HG02678 (cell line): ENCODE data around the gene MTCL3.

Experiments used
- ATAC-seq: cut with Tn5 transposase; IDR thresholded peaks from one replicate; pipeline ENCODE4 v1.9.1; 2021; ENCODE audit warnings: mild to moderate bottlenecking, moderate library complexity; ENCODE audit not compliant: unreplicated experiment

The MTCL3 gene

DNA sequence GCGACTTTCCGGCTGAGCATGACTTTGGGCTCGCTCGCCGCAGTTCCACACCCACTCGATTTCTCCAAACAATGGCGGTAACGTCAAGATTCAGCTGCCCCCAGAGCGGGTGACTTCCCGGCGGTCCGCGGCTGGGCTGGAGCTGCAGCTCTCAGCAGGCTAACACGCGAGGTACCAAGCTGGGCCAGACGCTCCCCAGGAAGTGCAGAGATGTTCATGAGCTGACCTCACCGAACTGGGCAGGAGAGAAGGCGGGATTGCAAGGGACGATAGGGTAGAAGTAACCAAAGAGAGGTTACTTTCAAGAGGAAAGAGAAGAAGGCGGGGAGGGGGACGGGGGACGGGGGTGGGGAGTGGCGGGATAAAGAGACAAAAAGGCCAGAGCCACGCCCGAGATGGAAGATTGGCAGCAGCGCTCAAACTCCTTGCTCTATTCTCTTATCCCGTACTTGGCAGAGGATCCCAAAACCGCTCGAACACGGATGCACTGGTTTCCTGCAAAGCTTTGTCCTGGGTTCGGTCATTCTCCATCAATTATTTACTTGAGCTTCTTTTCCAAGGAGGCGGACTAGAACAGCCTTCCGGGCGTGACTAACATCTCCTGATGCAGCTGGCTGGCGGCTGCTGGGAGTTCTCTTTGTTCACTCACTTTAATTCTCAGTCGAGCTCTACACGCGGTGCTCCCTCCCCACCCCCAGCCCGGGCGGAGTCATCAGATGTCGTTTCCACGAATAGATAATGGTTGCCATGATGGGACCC is at the start of gene MTCL3:
MTCL3 (minus strand) TSS at position 626 of the 759 bp plus-strand sequence.
- ATAC-seq: no peak

DNA sequence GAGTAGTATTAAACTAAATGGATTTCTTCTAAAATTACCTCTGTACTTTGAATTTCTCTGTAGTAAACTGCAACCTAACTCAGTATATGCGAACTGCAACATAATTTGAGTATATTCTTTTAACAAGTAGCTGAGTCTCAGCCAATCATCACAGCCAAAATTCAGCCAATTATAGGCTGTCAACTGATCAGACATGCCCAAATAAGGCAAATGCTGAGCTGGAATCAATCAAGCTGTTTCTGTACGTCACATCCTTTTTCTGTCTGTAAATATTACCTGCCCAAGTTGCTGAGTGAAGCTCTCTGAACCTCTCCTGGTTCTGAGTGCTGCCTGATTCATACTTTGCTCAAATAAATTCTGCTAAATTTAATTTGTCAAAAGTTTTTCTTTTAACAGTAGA is 48.3 kb upstream of the MTCL3 start:
- no peak for ATAC-seq

DNA sequence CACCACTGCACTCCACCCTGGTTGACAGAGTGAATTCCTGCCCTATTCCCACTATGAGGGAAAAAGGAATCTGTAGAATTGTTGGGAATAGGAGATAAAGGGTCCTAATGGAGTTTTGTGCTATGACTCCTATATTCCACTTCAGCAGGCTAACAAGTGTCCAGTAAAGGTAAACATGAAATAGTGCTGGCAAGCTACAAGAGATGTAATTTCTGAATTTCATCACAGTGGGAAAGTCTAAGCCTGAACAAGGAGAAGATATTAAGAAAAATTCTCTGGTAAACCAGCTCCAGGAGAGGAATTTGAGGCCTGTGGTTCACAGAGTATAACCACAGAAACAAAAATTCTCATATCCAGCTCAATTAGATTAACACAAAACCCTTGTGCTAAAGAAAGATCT is 47.5 kb upstream of the MTCL3 start:
- ATAC-seq: no peak

DNA sequence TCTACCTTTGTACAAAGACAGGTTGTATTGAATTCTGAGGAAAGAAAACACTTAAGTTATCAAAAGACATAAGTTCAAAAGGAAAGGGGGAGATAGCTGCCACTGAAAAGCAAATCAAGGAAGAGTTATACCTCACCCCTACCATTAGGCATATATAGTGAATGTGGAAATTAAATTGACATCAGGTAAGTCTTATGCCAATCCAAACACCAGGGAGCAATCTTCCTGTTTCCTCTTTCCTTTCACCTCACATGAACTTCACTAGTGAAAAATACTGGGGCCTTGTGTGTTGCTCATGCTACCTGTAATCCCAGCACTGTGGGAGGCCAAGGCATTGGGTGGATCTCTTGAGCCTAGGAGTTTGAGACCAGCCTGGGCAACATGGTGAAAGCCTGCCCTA is 47.0 kb upstream of the MTCL3 start:
- no peak for ATAC-seq

DNA sequence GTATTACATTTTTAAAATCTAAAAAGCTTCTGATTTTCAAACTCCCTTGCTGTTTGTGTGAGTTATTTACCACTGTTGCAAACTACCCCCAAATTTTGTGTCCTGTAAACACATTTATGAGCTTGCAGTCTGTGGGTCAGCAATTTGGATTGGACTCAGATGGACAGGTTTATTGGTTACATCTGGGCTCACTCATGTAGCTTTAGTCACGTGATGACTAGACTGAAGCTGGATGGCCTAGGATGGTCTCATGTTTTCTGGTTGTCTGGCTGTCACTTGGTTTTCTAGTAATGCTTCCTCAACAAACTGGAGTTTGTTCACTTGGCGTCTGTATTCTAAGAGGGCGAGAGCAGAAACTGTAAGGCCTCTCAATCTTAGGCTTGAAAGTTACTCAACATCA is 45.6 kb upstream of the MTCL3 start:
- no peak for ATAC-seq

DNA sequence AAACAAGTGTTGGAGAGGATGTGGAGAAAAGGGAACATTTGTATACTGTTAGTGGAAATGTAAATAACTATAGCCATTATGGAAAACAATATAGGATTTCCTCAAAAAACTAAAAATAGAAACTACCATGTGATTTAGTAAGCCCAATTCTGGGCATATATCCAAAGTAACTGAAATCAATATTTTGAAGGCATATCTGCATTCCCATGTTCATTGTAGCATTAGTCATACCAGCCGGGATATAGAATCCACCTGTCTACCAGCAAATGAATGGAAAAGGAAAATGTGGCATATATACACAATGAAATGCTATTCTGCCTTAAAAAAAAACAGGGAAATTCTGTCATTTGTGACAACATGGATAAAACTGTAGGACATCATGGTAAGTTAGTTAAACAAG is 42.5 kb upstream of the MTCL3 start:
- ATAC-seq: no peak

DNA sequence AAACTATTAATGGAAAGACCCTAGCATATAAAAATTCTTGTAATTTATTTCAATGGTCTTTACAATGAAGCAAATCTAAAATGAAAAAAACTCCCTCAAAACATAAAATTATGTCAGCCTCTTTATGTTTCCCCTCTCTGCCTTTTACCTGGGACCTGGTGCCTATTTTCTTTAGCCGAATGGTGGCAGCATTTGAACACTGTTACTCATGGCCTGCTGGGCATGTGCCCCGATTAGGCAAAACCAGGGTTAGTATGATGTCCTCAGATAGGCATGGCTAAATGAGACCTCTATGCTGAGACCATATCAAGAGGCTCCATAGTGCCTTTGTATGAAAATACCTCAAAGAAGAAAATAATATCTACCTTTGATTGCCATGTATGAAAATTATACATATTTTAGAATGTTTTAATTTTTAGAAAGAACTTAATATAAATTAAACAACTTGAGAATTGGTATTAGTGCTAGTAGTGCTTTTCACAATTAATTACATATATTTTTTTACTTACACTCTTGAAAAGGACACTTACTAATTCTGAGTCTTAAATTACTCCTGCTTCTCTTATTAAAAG is 35.4 kb upstream of the MTCL3 start:
- peak; percentile 58 for ATAC-seq

DNA sequence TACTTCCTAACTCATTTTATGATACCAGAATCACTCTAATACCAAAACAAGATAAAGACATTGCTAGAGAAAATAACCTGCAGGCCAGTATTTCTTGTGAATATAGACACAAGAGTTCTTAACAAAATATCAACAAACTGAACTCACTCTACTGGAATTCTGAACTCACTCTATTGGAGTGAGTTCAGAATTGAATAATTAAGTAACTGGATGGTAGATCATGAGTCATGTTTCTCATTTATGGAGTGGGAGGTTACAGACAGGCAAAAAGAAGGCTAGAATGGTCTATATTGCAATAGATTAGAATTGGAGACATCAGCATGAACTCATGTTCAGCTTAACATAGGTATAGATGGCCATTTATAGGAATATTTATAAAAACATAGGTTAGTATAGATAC is 31.3 kb upstream of the MTCL3 start:
- no peak for ATAC-seq

DNA sequence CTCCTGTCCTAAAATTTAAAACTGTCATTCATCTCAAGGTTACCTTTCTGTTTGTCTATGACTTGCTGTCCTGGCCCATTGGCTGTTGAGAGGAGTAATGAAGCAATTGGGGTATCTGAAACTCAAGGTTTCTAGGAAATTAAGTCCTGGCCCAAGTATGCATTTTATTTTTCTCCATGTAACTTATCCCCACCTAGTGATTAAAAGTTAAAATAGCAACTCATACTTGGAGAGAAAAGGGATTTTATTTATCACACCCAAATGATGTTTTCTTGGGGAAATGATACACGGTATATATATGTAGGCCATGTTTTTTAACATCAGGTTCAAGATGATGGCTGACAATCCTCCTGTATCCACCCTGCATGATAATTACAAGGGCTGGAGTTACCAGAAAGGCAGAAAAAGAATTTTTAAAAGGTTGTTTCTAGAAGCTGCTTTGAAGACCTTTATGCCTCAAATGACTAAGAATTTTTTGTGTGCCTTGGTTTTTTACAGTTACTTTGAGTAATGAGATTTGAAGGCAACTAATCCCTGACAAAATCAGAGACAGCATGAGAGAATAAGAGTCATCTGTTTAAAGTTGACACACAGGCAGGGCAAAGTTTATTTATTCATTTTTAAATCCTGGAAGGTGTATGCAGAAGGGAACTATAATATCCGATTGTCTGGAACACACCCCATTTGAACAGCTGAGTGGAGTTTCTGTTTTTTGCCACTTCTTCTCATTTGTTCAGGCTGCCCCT is 28.9 kb upstream of the MTCL3 start:
- ATAC-seq: no peak

DNA sequence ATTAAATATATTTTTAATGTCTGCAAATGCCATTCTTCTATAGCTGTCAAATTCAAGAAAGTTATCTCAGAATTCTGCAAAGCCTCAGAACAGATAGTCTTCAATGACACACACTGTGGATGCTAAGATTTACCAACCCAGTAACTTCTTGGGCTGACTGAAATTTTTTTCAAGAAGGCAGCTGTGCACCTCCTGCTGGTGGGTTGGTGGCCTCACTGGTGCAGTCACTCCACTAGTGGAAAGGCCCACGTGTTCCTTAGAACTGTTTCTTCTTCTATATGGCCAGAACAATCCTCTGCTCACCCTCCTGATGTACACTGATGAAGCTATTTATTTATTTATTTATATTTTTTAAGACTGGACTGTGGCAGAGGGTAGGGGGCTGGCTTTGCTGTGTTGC is 28.1 kb upstream of the MTCL3 start:
- no peak for ATAC-seq

DNA sequence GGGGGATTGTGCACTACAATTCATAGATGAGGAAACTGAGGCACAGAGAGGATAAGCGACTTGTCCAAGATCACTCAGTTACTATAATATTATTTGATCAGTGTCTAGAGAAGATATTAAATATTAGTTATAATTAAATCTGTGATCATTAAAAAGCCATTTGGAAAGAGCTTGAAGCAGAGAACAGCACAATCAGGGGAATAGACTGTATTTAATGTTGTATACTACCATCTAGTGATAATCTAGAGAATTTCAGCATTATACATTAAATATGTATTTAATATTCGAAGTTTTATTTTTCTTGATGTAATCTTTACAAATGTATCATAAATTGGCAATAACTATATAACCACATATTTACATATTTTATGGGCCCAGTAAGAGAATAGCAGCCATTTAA is 20.1 kb upstream of the MTCL3 start:
- peak; percentile 58 for ATAC-seq

DNA sequence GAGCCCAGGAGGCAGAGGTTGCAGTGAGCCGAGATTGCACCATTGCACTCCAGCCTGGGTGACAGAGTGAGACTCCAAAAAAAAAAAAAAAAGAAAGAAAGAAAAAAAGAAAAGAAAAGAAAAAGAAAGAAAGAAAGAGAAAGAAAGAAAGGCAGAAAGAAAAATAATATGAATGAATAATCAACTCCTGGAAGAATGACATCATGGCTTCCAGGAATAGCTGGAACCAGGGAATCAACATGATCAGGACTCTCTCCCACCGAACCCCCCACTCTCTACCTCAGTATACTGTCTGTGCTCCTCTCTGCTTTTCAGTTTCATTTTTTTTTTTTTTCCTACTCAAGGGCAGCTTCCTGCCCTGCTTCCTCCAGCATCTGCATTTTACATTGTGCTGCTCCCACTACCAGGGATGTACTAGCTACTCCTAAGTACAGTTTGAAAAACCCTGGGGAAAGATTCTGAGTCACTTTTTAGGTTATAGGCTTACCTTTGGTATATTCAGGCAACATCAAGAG is 19.7 kb upstream of the MTCL3 start:
- peak; percentile 5 for ATAC-seq

DNA sequence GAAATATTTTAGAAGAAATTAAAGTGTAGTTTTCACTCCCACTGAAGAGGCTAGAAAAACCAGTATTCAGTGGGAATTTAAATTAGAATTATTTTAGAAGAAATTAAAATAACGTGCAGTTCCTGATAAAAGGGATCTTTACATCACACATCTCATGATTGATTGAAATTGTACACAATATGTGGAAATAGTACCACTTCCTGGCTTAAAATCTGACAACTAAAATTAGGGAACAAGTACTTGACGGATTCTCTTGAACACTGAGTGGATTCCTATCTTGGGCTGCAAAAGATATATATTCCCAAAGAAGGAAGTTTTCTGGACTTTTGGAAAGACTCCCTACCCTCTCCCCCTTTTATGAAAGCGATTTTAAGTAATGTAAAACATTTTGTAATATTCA is 14.6 kb upstream of the MTCL3 start:
- no peak for ATAC-seq

DNA sequence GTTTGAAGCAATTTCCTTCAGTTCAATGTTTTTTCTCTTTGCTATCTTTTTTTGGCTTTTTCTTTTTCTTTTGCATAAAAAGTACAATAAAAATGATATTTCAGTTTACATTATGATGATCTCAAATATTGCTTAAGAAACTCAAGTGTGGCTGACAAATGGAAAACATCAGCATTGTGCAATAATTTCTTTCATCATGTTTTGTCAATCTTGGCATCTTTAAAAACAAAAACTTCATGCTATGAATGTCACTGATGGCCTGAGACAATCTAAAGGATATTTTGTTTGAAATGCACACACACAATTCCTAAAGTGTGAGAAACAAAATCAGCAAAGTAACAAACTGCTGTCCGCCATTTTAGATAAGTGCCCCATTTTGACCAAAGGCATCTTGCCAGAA is 13.9 kb upstream of the MTCL3 start:
- ATAC-seq: no peak

DNA sequence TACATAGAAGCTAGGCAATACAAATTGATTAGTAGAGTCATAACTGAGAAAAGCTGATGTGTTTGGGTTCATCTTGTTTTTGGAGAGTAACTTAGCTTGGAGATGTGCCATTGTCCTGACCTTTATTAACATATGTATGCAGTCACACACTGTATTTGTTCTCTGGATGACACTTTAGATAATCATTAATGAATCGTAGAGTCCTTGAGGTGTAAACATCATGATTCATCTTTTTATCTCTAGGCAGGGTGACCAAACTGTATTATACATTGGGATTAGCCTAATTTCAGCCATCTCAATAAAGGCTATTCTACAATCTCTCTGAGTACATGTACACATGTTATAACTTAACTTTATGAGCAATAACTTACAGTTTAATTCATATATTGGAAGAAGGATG is 3.6 kb upstream of the MTCL3 start:
- ATAC-seq: no peak

DNA sequence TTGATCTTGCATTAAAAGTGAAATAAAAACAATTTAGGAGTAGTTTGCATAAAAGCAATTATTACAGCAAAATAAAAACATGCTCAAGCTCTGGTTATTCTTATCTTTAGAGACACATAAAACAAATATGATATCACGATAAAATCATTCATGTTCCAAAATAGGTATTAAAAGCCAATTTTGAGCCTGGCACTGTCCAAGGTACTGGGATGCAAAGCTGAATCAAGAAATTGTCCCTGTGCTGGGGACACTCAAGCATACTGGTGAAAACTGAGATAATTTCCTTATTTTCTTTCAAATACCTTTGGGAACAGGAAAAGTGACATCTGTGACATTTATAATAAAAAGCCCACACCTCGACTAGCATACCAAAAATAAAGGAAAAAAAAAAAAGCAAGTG is 931 bp upstream of the MTCL3 start:
- ATAC-seq: no peak

DNA sequence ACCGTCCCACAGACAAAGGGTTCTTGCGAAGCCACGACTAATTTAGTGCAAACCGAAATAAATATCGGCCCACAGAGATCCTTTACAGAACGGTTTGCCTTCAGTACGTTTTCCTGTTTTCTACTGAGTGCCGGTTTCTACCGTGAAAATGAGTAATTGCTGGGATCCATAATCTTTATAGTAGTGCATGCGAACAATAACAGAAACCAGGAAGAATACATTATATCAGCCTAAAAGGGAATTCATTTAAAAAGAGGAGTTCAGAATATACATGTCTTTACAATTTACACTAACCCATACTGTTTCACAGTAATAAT is 292 bp upstream of the MTCL3 start:
- no peak for ATAC-seq

DNA sequence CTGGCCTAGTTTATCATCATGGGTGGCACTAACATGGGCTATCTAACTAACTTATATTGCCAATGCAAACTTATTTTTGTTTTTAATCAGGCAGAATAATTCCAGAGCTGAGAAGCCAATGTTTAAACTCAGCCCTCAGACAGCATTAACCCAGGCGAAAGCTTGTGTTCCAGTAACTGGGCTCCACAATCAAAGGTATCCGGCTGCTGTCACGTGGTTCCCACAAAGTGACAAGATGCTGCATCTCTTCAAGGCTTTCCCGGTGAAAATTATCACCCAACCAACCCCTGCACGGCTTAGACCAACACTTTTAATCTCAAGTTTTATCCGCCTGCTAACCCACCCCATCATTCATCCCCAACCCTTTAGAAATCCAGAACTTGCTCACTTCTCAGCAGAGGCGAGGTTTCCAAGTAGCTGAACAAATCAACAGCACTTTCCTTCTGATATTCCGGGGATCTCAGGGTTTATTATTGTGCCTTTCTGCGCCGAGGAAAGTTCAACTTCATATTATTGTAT is 885 bp downstream of the MTCL3 start:
- no peak for ATAC-seq

DNA sequence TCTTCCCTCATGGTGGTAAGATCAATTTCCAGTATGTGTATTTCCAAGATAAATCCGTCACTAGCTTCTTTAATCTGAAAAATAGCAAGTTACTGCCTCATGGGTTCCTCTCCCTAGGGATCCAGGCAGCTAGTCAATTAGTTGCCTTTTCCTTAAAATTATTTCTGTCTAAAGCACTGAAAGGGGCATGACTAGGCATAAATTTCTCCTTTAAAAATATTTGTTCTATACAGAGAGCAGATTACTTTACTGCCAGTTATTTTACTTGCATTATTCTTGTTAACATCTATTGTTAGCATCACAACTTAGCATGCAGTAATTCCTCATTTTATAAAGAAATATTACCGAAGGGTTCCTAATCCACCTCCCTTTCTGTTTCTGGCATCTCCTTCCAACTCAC is 1.4 kb downstream of the MTCL3 start:
- ATAC-seq: no peak

DNA sequence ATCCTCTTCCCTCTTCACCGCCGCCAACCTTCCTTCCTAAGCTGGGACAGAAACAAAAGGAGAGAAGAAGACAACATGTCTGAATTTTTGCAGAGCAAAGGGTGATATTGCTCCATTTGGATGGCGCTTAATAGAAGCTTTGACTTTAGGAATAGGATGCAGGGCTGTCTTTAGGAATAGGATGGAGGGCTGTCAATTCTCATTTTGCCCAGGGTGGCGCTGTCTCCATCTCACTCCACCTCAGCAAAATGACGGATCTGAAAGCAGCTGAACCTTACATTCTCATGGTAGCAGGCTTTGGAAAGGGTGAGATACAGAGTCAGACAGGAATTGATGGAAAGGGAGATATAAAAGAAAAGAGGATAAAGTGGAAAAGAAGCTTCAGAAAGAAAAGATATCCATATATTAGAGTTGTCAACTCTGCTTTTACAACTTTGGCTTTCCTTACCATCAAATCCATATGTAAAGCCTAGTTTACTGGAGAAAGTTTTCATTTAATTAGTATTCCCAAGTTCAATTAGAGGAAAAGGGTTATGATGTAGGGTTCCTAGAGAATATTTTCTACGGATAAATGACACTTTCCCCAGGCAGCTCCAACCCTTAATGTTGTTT is 2.4 kb downstream of the MTCL3 start:
- ATAC-seq: peak; percentile 61

DNA sequence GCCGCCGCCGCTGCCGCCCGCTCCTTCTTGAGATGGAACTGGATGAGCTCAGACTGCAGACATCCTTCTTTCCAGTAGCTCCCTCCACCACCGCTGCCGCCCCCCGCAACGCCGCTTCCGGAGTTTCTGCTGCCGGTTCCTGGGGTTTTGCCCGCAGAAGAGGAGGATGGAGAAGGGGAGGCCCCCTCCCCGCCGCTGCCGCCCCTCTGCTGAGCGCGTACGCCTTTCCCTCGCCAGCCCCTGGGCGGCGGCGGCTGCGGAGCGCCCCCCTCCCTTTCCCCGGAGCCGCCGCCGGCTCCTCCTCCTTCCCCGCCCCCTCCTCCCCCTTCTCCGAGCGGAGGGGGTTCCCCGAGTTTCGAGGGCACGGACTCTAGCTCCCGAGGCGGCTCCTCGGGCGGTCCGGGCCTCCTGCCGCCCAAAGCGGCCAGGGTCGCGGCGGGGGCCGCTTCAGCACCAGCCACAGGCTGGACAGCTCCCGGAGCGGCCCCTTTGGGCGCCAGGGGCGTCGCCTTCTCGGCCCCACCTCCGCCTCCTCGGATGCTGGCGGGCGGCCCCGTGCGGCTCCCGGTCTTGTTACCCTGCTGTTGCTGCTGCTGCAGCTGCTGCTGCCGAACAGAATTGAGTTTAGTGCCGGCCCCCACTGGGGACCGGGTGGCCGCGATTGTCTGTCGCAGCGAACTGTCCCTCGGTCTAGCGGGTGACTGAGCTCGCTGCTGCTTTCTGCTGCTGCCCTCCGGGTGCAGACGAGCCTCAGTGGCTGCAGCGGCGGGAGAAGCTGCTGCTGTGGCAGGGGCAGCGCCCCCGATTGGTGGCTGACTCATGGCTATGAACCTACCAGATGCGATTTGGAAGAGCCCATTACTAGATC is 3.1 kb downstream of the MTCL3 start:
- ATAC-seq: peak; percentile 70
